Parathyroid adenoma (tissue), 2 donors: ENCODE data around the gene TSPAN2.

Experiments used
- H2AFZ ChIP-seq: fragments of 300-600 bp; sonication (generic); one replicate; pipeline ENCODE4 v1.7.0; 2017; ENCODE audit warnings: antibody characterized with exemption, mild to moderate bottlenecking
- H3K27ac ChIP-seq: fragments of 300-600 bp; sonication (generic); one replicate; pipeline ENCODE4 v1.7.0; 2017
- H3K27me3 ChIP-seq: fragments of 300-600 bp; sonication (generic); one replicate; pipeline ENCODE4 v1.7.0; 2017; ENCODE audit warnings: low read length; ENCODE audit not compliant: control insufficient read depth, insufficient read depth
- H3K36me3 ChIP-seq: fragments of 300-600 bp; sonication (generic); one replicate; pipeline ENCODE4 v1.7.0; 2017; ENCODE audit warnings: low read length; ENCODE audit not compliant: control insufficient read depth, insufficient read depth
- H3K4me1 ChIP-seq: fragments of 300-600 bp; sonication (generic); one replicate; pipeline ENCODE4 v1.7.0; 2017; ENCODE audit warnings: control low read depth
- H3K4me2 ChIP-seq: fragments of 300-600 bp; sonication (generic); one replicate; pipeline ENCODE4 v1.7.0; 2017; ENCODE audit warnings: low read length
- H3K4me3 ChIP-seq: fragments of 300-600 bp; sonication (generic); one replicate; pipeline ENCODE4 v1.7.0; 2017; ENCODE audit warnings: low read depth, low read length
- H3K79me2 ChIP-seq: fragments of 300-600 bp; sonication (generic); one replicate; pipeline ENCODE4 v1.7.0; 2017; ENCODE audit warnings: control low read depth
- H3K9ac ChIP-seq: fragments of 300-600 bp; sonication (generic); one replicate; pipeline ENCODE4 v1.7.0; 2017; ENCODE audit warnings: mild to moderate bottlenecking
- H3K9me3 ChIP-seq: fragments of 300-600 bp; sonication (generic); one replicate; pipeline ENCODE4 v1.7.0; 2017; ENCODE audit warnings: low read length; ENCODE audit not compliant: control insufficient read depth
- TF ChIP-seq, protein P1 (sequence below): fragments of 300-600 bp; sonication (generic); IDR thresholded peaks from one replicate; pipeline ENCODE4 v1.7.0; 2017; ENCODE audit warnings: antibody characterized with exemption, mild to moderate bottlenecking
- donor health status: primary hyperparathyroidism.

TSPAN2 gene

DNA sequence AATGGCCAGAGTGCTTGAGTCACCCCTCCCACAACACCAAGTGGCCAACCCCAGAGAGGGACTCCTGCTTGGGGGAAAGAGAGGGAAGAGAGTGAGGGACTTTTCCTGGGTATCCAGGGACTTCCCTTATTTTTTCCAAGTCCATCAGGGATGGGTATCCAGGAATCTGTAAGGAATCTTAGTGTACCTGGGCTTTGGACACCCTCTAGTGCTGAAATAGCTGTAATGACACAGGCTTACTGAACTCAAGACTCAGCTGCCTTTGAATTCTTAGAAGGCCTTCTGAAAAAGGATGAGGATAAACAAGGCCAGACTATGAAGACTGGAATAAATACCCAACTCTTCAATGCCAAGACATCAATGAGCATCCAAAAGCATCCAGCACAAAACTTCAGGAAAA, 47.6 kb downstream of the TSPAN2 start:
- TF ChIP-seq, protein P1, sequence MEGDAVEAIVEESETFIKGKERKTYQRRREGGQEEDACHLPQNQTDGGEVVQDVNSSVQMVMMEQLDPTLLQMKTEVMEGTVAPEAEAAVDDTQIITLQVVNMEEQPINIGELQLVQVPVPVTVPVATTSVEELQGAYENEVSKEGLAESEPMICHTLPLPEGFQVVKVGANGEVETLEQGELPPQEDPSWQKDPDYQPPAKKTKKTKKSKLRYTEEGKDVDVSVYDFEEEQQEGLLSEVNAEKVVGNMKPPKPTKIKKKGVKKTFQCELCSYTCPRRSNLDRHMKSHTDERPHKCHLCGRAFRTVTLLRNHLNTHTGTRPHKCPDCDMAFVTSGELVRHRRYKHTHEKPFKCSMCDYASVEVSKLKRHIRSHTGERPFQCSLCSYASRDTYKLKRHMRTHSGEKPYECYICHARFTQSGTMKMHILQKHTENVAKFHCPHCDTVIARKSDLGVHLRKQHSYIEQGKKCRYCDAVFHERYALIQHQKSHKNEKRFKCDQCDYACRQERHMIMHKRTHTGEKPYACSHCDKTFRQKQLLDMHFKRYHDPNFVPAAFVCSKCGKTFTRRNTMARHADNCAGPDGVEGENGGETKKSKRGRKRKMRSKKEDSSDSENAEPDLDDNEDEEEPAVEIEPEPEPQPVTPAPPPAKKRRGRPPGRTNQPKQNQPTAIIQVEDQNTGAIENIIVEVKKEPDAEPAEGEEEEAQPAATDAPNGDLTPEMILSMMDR = no peak
- Histone ChIP-seq H3K9me3 (no peaks in the 10 kb centered on the region), H3K4me1 (no peaks in the 10 kb centered on the region), H3K79me2 (no peaks in the 10 kb centered on the region), H2AFZ (no peak overlapping the region), H3K36me3 (no peaks in the 10 kb centered on the region), H3K9ac (no peak overlapping the region), H3K27me3 (no peaks in the 10 kb centered on the region), H3K4me3 (no peak overlapping the region), H3K4me2 (no peak overlapping the region), H3K27ac (no peak overlapping the region)

DNA sequence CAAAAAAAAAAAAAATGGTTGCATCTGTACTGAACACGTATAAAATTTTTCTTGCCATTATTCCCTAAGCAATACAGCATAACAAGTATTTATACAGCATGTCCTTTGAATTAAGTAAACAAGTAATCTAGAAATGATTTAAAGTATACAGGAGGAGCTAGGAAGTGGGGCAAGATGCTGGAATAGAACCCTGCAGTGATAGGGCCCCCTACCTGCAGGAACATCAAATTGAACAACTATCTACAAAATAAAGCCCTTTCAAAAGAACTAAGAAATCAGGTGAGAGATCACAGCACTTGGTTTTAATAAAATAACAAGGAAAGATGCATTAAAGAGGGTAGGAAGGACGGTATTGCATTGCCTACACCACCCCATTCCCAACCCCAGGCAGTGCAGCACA, 48.8 kb downstream of the TSPAN2 start:
- Histone ChIP-seq H2AFZ (no peak overlapping the region), H3K4me3 (no peak overlapping the region), H3K36me3 (no peaks in the 10 kb centered on the region), H3K4me1 (no peaks in the 10 kb centered on the region), H3K9me3 (no peaks in the 10 kb centered on the region), H3K79me2 (no peaks in the 10 kb centered on the region), H3K27ac (no peak overlapping the region), H3K4me2 (no peak overlapping the region), H3K9ac (no peak overlapping the region), H3K27me3 (no peaks in the 10 kb centered on the region)
- TF ChIP-seq, protein P1 = no peak

DNA sequence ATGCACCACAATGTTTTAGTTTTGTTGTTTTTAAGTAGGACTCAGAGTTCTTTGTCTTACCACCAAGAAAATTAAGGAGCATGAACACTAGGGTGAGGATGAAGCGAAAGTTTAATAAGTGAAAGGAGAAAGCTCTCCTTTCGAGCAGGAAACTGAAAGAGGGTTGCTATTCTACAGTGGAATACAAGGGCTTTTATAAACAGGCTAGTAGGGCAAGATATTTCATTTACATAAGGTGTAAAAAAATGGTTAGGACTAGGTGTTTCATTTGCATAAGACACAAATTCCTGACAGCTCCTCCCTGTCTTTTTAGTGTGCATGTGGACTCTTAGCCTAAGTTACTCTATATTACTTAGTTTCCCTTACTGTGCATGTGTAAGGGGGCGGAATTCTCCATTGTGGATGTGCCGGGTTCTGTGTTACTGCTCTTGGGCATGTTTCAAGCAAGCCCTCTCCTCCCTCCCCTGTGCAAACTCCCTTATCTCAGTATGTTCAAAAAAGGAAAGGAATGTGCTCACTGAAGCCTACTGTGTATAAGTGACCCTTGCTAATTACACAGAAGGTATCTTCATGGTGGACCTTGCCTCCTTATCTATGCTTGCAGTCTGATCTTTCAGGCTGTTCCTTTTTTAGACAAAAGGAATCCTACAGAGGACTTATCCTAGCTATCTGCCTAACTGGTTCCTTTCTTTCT, 52.3 kb downstream of the TSPAN2 start:
- Histone ChIP-seq H3K27me3 (no peaks in the 10 kb centered on the region), H3K4me3 (no peak overlapping the region), H3K9ac (no peak overlapping the region), H3K27ac (no peak overlapping the region), H3K4me1 (no peaks in the 10 kb centered on the region), H3K4me2 (peak overlapping the region; percentile 16), H3K9me3 (no peaks in the 10 kb centered on the region), H2AFZ (no peak overlapping the region), H3K36me3 (no peaks in the 10 kb centered on the region), H3K79me2 (no peaks in the 10 kb centered on the region)
- TF ChIP-seq, protein P1 = no peak

DNA sequence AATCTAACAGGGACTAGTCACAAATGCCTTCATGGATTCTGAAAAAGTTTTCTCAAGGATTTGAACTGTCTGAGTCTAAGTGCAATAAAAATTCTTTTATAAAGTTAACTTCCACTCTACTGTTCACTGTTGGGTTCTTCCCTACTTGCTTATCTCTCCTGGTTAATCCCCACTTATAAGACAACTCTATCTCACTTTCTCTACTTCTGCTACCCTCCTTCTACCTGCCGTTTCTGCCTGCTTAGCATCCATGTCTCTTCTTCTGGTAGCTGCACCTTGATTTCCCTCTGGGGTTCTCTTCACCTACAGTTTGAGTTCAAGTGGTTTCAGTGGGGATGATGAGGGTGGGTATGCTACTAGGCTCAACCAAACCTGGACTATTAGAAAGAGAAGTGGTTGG, 53.7 kb downstream of the TSPAN2 start:
- Histone ChIP-seq H3K79me2 (no peaks in the 10 kb centered on the region), H3K4me1 (no peaks in the 10 kb centered on the region), H3K9me3 (no peaks in the 10 kb centered on the region), H3K27ac (no peak overlapping the region), H3K27me3 (no peaks in the 10 kb centered on the region), H2AFZ (no peak overlapping the region), H3K4me3 (no peak overlapping the region), H3K9ac (no peak overlapping the region), H3K4me2 (no peak overlapping the region), H3K36me3 (no peaks in the 10 kb centered on the region)
- TF ChIP-seq, protein P1 = no peak

DNA sequence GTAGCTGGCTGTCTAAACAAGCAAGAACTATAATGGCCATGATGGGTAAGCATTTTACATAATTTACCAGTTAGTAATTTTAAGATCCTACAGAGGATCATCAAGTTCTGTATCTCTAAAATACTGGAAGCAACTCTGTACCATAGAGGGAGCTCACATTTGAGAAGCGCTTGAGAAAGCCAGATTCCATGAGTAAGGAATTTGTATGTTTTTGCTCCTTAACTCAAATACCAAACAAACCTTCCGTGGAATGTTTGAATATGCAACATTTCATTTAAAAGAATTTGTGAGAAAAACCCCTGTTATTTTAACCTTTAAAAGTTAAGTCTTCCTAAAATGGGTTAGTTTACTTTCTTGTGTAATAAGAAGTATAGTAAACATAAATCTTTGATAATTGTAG, 57.7 kb downstream of the TSPAN2 start:
- Histone ChIP-seq H3K9me3 (no peaks in the 10 kb centered on the region), H3K79me2 (no peaks in the 10 kb centered on the region), H3K4me1 (no peaks in the 10 kb centered on the region), H3K27me3 (no peaks in the 10 kb centered on the region), H3K27ac (no peak overlapping the region), H2AFZ (no peak overlapping the region), H3K4me2 (no peak overlapping the region), H3K4me3 (no peak overlapping the region), H3K36me3 (no peaks in the 10 kb centered on the region), H3K9ac (no peak overlapping the region)
- TF ChIP-seq, protein P1 = no peak
